SK-N-MC (cell line): ENCODE measurements around the gene GRAMD2B.
"Not testable (repeated sequence)": the region's sequence is repeated elsewhere in the genome, so short reads cannot be mapped to it uniquely, and the experiment has no call there.

ENCODE experiments used
- DNase-seq: peaks from one replicate; pipeline ENCODE4 v3.0.0-alpha.2; 2011; ENCODE audit warnings: low read depth, low spot score
- H3K27ac ChIP-seq: fragments of 200-600 bp; sonication (generic); 2 replicates; pipeline ENCODE4 v1.5.1; 2016; ENCODE audit warnings: mixed run types
- H3K36me3 ChIP-seq: fragments of 200-600 bp; sonication (generic); 2 replicates; pipeline ENCODE4 v1.6.1; 2017; ENCODE audit warnings: antibody characterized with exemption, low read length, mixed read lengths; ENCODE audit not compliant: insufficient read depth
- H3K4me3 ChIP-seq: fragments of 200-600 bp; sonication (generic); 2 replicates; pipeline ENCODE4 v1.5.1; 2016
- H3K9ac ChIP-seq: fragments of 200-600 bp; sonication (generic); 2 replicates; pipeline ENCODE4 v1.8.0; 2017; ENCODE audit warnings: mixed run types, mixed read lengths; ENCODE audit not compliant: insufficient read length
- H3K9me3 ChIP-seq: fragments of 200-600 bp; sonication (generic); 2 replicates; pipeline ENCODE4 v1.6.1; 2017; ENCODE audit warnings: low read depth, mild to moderate bottlenecking, antibody characterized with exemption, low read length, moderate library complexity, mixed read lengths
- EZH2 ChIP-seq: fragments of 200-600 bp; sonication (generic); IDR thresholded peaks from one replicate; pipeline ENCODE4 v1.6.1; 2017; ENCODE audit warnings: antibody characterized with exemption
- FOXP2 ChIP-seq: optimal IDR thresholded peaks from 2 replicates; pipeline ENCODE3; 2011; ENCODE audit warnings: mild to moderate bottlenecking, moderate library complexity; ENCODE audit not compliant: insufficient read depth; ENCODE audit errors: extremely low read length, control extremely low read depth
- POLR2AphosphoS5 ChIP-seq: IDR thresholded peaks from 2 replicates; pipeline ENCODE4 v1.6.1; 2012; ENCODE audit warnings: mild to moderate bottlenecking, low read depth, low read length, borderline replicate concordance

The GRAMD2B gene

GRCh38 chr5:126438267-126438666 lies 15.1 kb downstream of the GRAMD2B start:
- DNase-seq: no peak
- no peak for TF ChIP-seq FOXP2
- no peak for TF ChIP-seq EZH2
- TF ChIP-seq POLR2AphosphoS5: no peak
- no peaks in the 10 kb centered on the region for H3K9me3 ChIP-seq

DNA sequence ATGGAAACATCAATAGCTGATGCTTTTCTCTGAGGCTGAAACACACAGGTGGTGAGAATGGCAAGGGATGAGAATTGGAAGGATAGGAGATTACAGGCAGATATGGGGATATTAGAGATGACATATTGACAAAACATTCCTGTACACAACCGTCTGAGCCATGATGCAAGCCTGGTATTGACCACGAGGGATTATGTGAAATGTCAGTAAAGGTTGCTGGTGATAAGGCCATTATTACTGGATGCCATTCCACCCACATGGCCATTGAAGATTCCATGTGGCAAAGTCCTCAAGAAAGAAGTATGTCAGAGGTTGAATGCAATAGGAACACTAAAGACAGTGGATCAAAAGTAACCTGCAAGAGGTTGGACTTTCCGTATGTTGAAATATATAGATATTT lies 15.7 kb downstream of the GRAMD2B start:
- H3K27ac ChIP-seq: no peak overlapping the region
- no peak for TF ChIP-seq EZH2
- TF ChIP-seq FOXP2: no peak
- no peak for TF ChIP-seq POLR2AphosphoS5
- no peaks in the 10 kb centered on the region for H3K9me3 ChIP-seq
- DNase-seq: no peak
- H3K4me3 ChIP-seq: no peak overlapping the region
- H3K36me3 ChIP-seq: no peaks in the 10 kb centered on the region
- H3K9ac ChIP-seq: no peak overlapping the region

More at GRCh38 chr5:126438267-126438666, 15.1 kb downstream of the GRAMD2B start:
- H3K4me3 ChIP-seq: no peak overlapping the region
- no peak overlapping the region for H3K9ac ChIP-seq
- no peak overlapping the region for H3K27ac ChIP-seq
- no peaks in the 10 kb centered on the region for H3K36me3 ChIP-seq

DNA sequence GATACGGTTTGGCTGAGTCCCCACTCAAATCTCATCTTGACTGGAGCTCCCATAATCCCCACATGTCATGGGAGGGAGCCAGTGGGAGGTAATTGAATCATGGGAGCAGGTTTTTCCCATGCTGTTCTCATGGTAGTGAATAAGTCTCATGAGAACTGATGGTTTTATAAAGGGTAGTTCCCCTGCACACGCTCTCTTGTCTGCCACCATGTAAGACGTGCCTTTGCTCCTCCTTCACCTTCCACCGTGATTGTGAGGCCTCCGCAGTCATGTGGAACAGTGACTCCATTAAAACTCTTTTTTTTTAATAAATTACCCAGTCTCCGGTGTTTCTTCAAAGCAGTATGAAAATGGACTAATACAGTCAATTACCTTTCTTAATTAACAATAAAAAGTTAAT lies 16.5 kb downstream of the GRAMD2B start:
- not testable (repeated sequence) for DNase-seq, H3K9me3 ChIP-seq, H3K36me3 ChIP-seq, H3K27ac ChIP-seq, H3K4me3 ChIP-seq, H3K9ac ChIP-seq

DNA sequence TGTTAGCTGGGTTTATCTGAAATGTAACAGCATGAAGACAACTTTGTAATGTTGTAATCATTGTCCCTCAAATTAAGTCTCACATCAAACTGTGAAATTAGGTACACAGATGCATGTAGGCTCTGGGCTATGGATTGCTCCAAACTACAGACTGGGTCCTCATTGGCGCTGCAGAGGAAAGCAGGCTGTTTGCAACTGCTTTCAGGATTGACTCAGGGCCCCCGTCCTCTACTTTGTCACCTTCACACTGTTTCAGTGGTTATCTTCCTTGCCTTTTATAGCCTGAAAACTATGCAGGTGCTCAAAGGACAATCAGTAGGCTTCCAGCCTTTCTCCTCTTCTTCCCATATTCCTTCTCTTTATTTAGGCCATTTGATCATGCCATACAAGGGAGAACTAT lies 18.0 kb downstream of the GRAMD2B start:
- no peaks in the 10 kb centered on the region for H3K9me3 ChIP-seq
- no peak for TF ChIP-seq POLR2AphosphoS5
- no peak for TF ChIP-seq EZH2
- TF ChIP-seq FOXP2: no peak

GRCh38 chr5:126443374-126443851 lies 20.2 kb downstream of the GRAMD2B start:
- no peak overlapping the region for H3K27ac ChIP-seq
- no peaks in the 10 kb centered on the region for H3K36me3 ChIP-seq
- no peak for DNase-seq
- H3K9ac ChIP-seq: no peak overlapping the region
- H3K9me3 ChIP-seq: no peaks in the 10 kb centered on the region
- TF ChIP-seq POLR2AphosphoS5 (no peak), EZH2 (no peak), FOXP2 (no peak)
- no peak overlapping the region for H3K4me3 ChIP-seq

More for the DNA sequence above, 18.0 kb downstream of the GRAMD2B start:
- no peak overlapping the region for H3K4me3 ChIP-seq
- no peak overlapping the region for H3K27ac ChIP-seq
- no peak overlapping the region for H3K9ac ChIP-seq
- no peaks in the 10 kb centered on the region for H3K36me3 ChIP-seq
- DNase-seq: no peak

DNA sequence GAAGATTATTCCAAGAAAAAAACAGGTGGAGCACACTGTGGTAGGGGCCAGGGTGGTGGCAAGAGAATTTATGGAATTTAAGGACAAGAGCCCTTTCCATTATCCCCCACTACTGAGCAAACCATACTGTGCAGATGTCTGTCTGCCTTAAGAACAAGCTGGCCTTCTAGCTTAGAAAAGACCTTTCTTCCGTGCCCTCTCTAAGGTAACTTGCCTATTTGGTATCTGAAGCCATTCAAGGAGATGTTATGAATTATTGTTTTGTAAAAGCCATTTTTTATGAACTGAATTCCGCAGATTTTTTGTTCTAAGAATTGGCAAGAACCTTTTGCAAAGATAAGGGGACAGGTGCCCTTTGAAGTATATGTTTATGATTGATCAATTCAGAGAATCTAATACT lies 20.9 kb downstream of the GRAMD2B start:
- DNase-seq: no peak
- no peak overlapping the region for H3K4me3 ChIP-seq
- no peak overlapping the region for H3K27ac ChIP-seq
- TF ChIP-seq POLR2AphosphoS5 (no peak), EZH2 (no peak), FOXP2 (no peak)
- H3K9ac ChIP-seq: no peak overlapping the region
- H3K9me3 ChIP-seq: no peaks in the 10 kb centered on the region
- H3K36me3 ChIP-seq: no peaks in the 10 kb centered on the region

- H3K9me3 ChIP-seq: no peaks in the 10 kb centered on the region
- H3K36me3 ChIP-seq: no peaks in the 10 kb centered on the region
- no peak overlapping the region for H3K4me3 ChIP-seq
- no peak overlapping the region for H3K27ac ChIP-seq
- no peak overlapping the region for H3K9ac ChIP-seq
- DNase-seq: no peak
- TF ChIP-seq EZH2 (no peak), POLR2AphosphoS5 (no peak), FOXP2 (no peak)
Observed at GRCh38 chr5:126445502-126446174, 22.4 kb downstream of the GRAMD2B start.

DNA sequence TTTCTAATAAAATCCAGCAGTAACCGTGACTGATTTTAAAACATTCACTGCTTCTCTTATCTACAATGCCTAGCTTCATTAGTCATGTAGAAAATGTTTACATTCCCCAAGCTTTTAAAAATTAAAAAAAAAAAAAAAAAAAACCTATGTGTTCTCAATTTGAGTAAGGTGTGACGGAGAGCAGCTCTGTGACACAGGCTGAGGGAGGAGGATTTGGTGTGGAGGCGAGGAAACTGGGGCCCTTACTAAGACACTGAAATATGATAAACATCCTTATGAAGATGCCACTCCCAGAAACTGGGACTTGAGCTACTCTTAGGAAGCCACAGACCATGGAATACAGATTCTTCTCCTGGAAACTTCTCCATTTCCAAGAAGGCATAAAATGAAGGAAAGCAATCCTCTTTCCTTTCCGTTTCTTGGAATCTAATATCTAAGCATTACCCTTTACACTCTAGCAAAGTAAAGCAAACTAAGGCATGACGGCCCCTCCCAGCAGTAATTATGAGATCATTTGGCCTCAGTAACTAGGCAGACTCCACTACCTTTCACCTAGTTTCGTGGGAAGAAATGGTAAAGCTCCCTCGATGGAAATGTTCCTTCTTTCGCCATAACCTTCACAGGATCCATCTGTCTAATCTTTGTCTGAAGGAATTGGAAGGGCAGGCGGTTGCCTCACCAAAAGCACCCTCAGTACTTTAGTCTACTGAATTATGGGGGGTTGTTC lies 23.5 kb downstream of the GRAMD2B start:
- no peaks in the 10 kb centered on the region for H3K9me3 ChIP-seq
- DNase-seq: no peak
- no peak overlapping the region for H3K9ac ChIP-seq
- no peaks in the 10 kb centered on the region for H3K36me3 ChIP-seq
- H3K27ac ChIP-seq: no peak overlapping the region
- TF ChIP-seq FOXP2: no peak
- TF ChIP-seq POLR2AphosphoS5: no peak
- H3K4me3 ChIP-seq: no peak overlapping the region

DNA sequence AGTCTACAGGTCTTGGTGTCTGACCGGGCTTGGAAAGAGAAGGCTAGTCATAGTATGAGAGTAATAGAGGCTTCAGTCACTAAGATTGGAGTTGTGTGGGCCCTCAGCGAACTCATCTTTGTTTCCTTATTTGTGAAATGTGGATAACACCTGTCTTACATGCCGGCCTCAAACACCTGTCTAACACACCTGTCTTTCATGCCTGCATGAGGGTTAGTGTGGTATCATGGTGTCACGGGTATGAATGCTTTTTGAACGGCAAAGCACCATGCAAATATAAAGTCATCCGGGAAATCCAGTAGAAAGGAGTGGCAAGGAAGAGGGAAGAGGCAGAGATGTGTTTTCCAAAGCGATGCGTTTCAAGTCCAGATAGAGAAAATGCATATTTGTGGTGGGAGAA lies 25.5 kb downstream of the GRAMD2B start:
- no peak for TF ChIP-seq FOXP2
- TF ChIP-seq POLR2AphosphoS5: no peak
- TF ChIP-seq EZH2: no peak
- H3K27ac ChIP-seq: no peak overlapping the region
- no peaks in the 10 kb centered on the region for H3K9me3 ChIP-seq
- H3K4me3 ChIP-seq: no peak overlapping the region
- H3K36me3 ChIP-seq: no peaks in the 10 kb centered on the region
- no peak overlapping the region for H3K9ac ChIP-seq
- DNase-seq: no peak
